SK-N-SH treated with all-trans-retinoic acid at 6 μM for 48 hours (cell line): Measurements from ENCODE around the gene ELF5.
A peak's percentile ranks its signal among the peaks of the same experiment; 100 is the strongest.

Experiments
- ATAC-seq: fragments of 200-7000 bp; cut with Tn5 transposase; 3 replicates; pipeline ENCODE4 v1.9.1; 2020; ENCODE audit warnings: mild to moderate bottlenecking, moderate library complexity
- BACH2 ChIP-seq: fragments of 250-450 bp; sonication (Bioruptor Pico); IDR thresholded peaks from 2 replicates; pipeline ENCODE4 v1.9.0; 2021; ENCODE audit warnings: mild to moderate bottlenecking, borderline replicate concordance
- CSDC2 ChIP-seq: fragments of 250-450 bp; sonication (Bioruptor Pico); IDR thresholded peaks from 2 replicates; pipeline ENCODE4 v1.5.0; 2020; ENCODE audit warnings: mild to moderate bottlenecking, moderate library complexity
- CSRNP3 ChIP-seq: fragments of 250-450 bp; sonication (Bioruptor Pico); IDR thresholded peaks from 2 replicates; pipeline ENCODE4 v1.5.1; 2021; ENCODE audit warnings: mild to moderate bottlenecking, moderate library complexity
- GLIS3 ChIP-seq: fragments of 250-450 bp; sonication (Bioruptor Pico); IDR thresholded peaks from 2 replicates; pipeline ENCODE4 v1.5.0; 2020; ENCODE audit warnings: mild to moderate bottlenecking, moderate library complexity
- ISL1 ChIP-seq: fragments of 250-450 bp; sonication (Bioruptor Pico); IDR thresholded peaks from 2 replicates; pipeline ENCODE4 v2.1.2; 2022; ENCODE audit warnings: mild to moderate bottlenecking, moderate library complexity
- OSR1 ChIP-seq: fragments of 250-450 bp; sonication (Bioruptor Pico); IDR thresholded peaks from 2 replicates; pipeline ENCODE4 v1.8.0; 2022; ENCODE audit warnings: moderate library complexity, mild to moderate bottlenecking, inconsistent platforms
- PATZ1 ChIP-seq: fragments of 250-450 bp; sonication (Bioruptor Pico); IDR thresholded peaks from 2 replicates; pipeline ENCODE4 v1.8.0; 2020; ENCODE audit warnings: mild to moderate bottlenecking, moderate library complexity, borderline replicate concordance
- POU6F1 ChIP-seq: fragments of 250-450 bp; sonication (Bioruptor Pico); IDR thresholded peaks from 2 replicates; pipeline ENCODE4 v1.8.0; 2021; ENCODE audit warnings: low read depth, mild to moderate bottlenecking, moderate library complexity, borderline replicate concordance
- PPARA ChIP-seq: fragments of 250-450 bp; sonication (Bioruptor Pico); IDR thresholded peaks from 2 replicates; pipeline ENCODE4 v1.5.0; 2020; ENCODE audit warnings: mild to moderate bottlenecking, borderline replicate concordance
- RARB ChIP-seq: fragments of 250-450 bp; sonication (Bioruptor Pico); IDR thresholded peaks from 2 replicates; pipeline ENCODE4 v1.8.0; 2021; ENCODE audit warnings: mild to moderate bottlenecking, moderate library complexity
- SNAI2 ChIP-seq: fragments of 250-450 bp; sonication (Bioruptor Pico); IDR thresholded peaks from 2 replicates; pipeline ENCODE4 v1.5.0; 2020; ENCODE audit warnings: mild to moderate bottlenecking, moderate library complexity
- TOX ChIP-seq: fragments of 250-450 bp; sonication (Bioruptor Pico); IDR thresholded peaks from 2 replicates; pipeline ENCODE4 v1.8.0; 2021; ENCODE audit warnings: mild to moderate bottlenecking, moderate library complexity, borderline replicate concordance
- TSHZ2 ChIP-seq: fragments of 250-450 bp; sonication (Bioruptor Pico); IDR thresholded peaks from 2 replicates; pipeline ENCODE4 v1.5.0; 2020; ENCODE audit warnings: mild to moderate bottlenecking, moderate library complexity
- ZC3H10 ChIP-seq: fragments of 250-450 bp; sonication (Bioruptor Pico); IDR thresholded peaks from 2 replicates; pipeline ENCODE4 v1.5.1; 2021; ENCODE audit warnings: mild to moderate bottlenecking, moderate library complexity
- ZFP3 ChIP-seq: fragments of 250-450 bp; sonication (Bioruptor Pico); IDR thresholded peaks from 2 replicates; pipeline ENCODE4 v1.5.0; 2020; ENCODE audit warnings: mild to moderate bottlenecking, moderate library complexity
- ZFP30 ChIP-seq: fragments of 450-650 bp; formaldehyde crosslinking; IDR thresholded peaks from 2 replicates; pipeline ENCODE4 v1.5.0; 2022; ENCODE audit warnings: mild to moderate bottlenecking, moderate library complexity
- ZNF565 ChIP-seq: fragments of 450-650 bp; formaldehyde crosslinking; conservative IDR thresholded peaks from 2 replicates; pipeline ENCODE4 v1.5.0; 2020; ENCODE audit warnings: low read depth, mild to moderate bottlenecking, moderate library complexity
- ZNF70 ChIP-seq: fragments of 450-650 bp; formaldehyde crosslinking; IDR thresholded peaks from 2 replicates; pipeline ENCODE4 v1.5.0; 2020; ENCODE audit warnings: mild to moderate bottlenecking, moderate library complexity
- ZNF8 ChIP-seq: fragments of 450-650 bp; formaldehyde crosslinking; IDR thresholded peaks from 2 replicates; pipeline ENCODE4 v1.5.0; 2020; ENCODE audit warnings: mild to moderate bottlenecking, moderate library complexity
- TF ChIP-seq, protein P1 (sequence below): fragments of 250-450 bp; sonication (Bioruptor Pico); IDR thresholded peaks from 2 replicates; pipeline ENCODE4 v1.5.1; 2020; ENCODE audit warnings: low read depth, mild to moderate bottlenecking, moderate library complexity

Gene ELF5

DNA sequence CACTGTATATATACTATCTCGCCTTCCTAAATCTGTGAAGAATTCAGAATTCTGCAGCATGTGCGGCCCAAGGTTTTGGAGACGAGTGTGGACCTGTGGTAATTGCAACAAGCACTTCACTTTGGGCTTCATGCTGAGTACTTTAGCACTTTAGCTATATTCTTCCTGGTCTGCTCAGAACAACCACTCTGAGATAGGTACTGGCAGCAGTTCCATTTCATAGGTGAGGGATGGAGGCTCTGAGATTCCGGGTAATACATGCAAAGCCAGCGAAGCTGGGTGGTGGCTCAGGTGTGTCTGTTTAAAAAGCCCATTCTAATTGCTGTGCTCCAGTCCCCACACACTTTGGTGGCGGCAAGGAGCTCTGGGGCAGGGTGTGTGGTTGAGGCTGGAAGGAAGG, 6.4 kb downstream of the ELF5 start:
- ATAC-seq = no peak
- TF ChIP-seq TSHZ2 (CRISPR knock-in tag) = no peak
- no peak for TF ChIP-seq POU6F1
- TF ChIP-seq PPARA (CRISPR knock-in tag) = no peak
- no peak for TF ChIP-seq ZNF70 (CRISPR knock-in tag)

GRCh38 chr11:34505874-34506273, 7.7 kb downstream of the ELF5 start:
- TF ChIP-seq TSHZ2 (CRISPR knock-in tag) (no peak), ZFP3 (CRISPR knock-in tag) (no peak), CSRNP3 (no peak), ISL1 (CRISPR knock-in tag) (no peak)
- TF ChIP-seq, protein P1, sequence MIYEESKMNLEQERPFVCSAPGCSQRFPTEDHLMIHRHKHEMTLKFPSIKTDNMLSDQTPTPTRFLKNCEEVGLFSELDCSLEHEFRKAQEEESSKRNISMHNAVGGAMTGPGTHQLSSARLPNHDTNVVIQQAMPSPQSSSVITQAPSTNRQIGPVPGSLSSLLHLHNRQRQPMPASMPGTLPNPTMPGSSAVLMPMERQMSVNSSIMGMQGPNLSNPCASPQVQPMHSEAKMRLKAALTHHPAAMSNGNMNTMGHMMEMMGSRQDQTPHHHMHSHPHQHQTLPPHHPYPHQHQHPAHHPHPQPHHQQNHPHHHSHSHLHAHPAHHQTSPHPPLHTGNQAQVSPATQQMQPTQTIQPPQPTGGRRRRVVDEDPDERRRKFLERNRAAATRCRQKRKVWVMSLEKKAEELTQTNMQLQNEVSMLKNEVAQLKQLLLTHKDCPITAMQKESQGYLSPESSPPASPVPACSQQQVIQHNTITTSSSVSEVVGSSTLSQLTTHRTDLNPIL (CRISPR knock-in tag) = no peak
- ATAC-seq = no peak

GRCh38 chr11:34502949-34503348, 10.6 kb downstream of the ELF5 start:
- ATAC-seq = 0 out of 3 replicates have a peak, but pooled peaks have one; percentile 27
- TF ChIP-seq ZNF565 (CRISPR knock-in tag) (no peak), ZFP30 (CRISPR knock-in tag) (no peak), RARB (CRISPR knock-in tag) (no peak), BACH2 (CRISPR knock-in tag) (no peak)

DNA sequence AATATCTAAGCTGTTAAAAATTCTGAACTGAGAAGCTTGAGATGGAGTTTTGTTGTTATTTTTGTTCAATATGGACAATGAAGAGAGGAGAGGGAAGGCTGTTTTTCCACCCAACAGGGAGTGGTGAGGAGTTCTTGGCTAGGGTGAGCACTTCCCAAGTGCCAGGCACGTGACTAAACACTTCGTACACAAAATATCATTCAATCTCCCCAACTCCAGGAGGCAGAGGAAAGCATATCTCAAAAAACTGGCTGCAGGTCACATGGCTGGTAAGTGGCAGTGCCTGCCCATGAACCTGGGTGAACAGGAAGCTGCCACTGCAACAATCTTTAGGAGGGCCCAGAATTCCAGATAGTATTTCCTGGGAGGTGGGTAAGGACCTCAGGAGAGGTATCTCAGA, 11.6 kb downstream of the ELF5 start:
- ATAC-seq = no peak
- TF ChIP-seq ZFP30 (CRISPR knock-in tag) (no peak), SNAI2 (CRISPR knock-in tag) (no peak), CSDC2 (CRISPR knock-in tag) (no peak), OSR1 (CRISPR knock-in tag) (no peak), ZNF8 (CRISPR knock-in tag) (no peak), ZC3H10 (CRISPR knock-in tag) (no peak), TOX (no peak), GLIS3 (CRISPR knock-in tag) (no peak), ZNF565 (CRISPR knock-in tag) (no peak), PATZ1 (CRISPR knock-in tag) (no peak), ISL1 (CRISPR knock-in tag) (no peak), RARB (CRISPR knock-in tag) (no peak), BACH2 (CRISPR knock-in tag) (no peak)
